Liver (tissue), 9 donors: Measurements from ENCODE around the gene YIPF1. TPM values are rescaled to one million over a fixed set of nuclear protein-coding genes. Genes with fewer than 3 reads are reported as not detected.

Experiments
- DNase-seq: peaks from one replicate; pipeline ENCODE4 v3.0.0-alpha.2; 2017; ENCODE audit warnings: low spot score
- H3K27ac ChIP-seq, 2 donors: one replicate each; pipeline ENCODE4 v1.7.0; 2013; ENCODE audit warnings: inconsistent platforms in 2 of 2, low read length in 2 of 2, control low read depth in 1 of 2, low read depth in 1 of 2, mild to moderate bottlenecking in 1 of 2
- H3K27me3 ChIP-seq, 4 donors: one replicate each; pipeline versions ENCODE4 v1.6.1 to v1.7.0; 2013; ENCODE audit warnings: low read length in 3 of 4, inconsistent platforms in 1 of 4, mild to moderate bottlenecking in 1 of 4, moderate library complexity in 1 of 4; ENCODE audit not compliant: control insufficient read depth in 4 of 4, insufficient read depth in 4 of 4
- H3K36me3 ChIP-seq, 4 donors: one replicate each; pipeline versions ENCODE4 v1.6.1 to v1.7.0; 2013; ENCODE audit warnings: low read length in 3 of 4, mild to moderate bottlenecking in 3 of 4, low read depth in 1 of 4, moderate library complexity in 1 of 4; ENCODE audit not compliant: control insufficient read depth in 4 of 4, insufficient read depth in 3 of 4
- H3K4me1 ChIP-seq, 4 donors: one replicate each; pipeline versions ENCODE4 v1.6.1 to v1.7.0; 2013; ENCODE audit warnings: low read length in 3 of 4, mild to moderate bottlenecking in 3 of 4, moderate library complexity in 1 of 4; ENCODE audit not compliant: control insufficient read depth in 4 of 4, insufficient read depth in 4 of 4
- H3K4me3 ChIP-seq, 3 donors: one replicate each; pipeline versions ENCODE4 v1.6.1 to v1.7.0; 2013; ENCODE audit warnings: low read length in 3 of 3, control low read depth in 1 of 3, low read depth in 1 of 3, mild to moderate bottlenecking in 1 of 3
- H3K9ac ChIP-seq, 2 donors: one replicate each; pipeline ENCODE4 v1.7.0; 2013; ENCODE audit warnings: low read length in 2 of 2, mild to moderate bottlenecking in 2 of 2, moderate library complexity in 2 of 2, control low read depth in 1 of 2, low read depth in 1 of 2
- H3K9me3 ChIP-seq, 4 donors: one replicate each; pipeline versions ENCODE4 v1.6.1 to v1.7.0; 2013; ENCODE audit warnings: low read length in 3 of 4; ENCODE audit not compliant: control insufficient read depth in 4 of 4
- ATF3 ChIP-seq: IDR thresholded peaks from 2 replicates; pipeline ENCODE4 v1.6.1; 2016; ENCODE audit warnings: antibody characterized with exemption
- CTCF ChIP-seq: fragments of 150-350 bp; IDR thresholded peaks from 2 replicates; pipeline ENCODE4 v1.5.1; 2017; ENCODE audit warnings: improper control_type of control experiment, low read depth, low read length; ENCODE audit not compliant: missing input control
- EGR1 ChIP-seq, 2 donors: IDR thresholded peaks; 2 replicates each; pipeline ENCODE4 v1.6.1; 2016 to 2018; ENCODE audit warnings: antibody characterized with exemption in 2 of 2, low read depth in 2 of 2
- FOXA1 ChIP-seq: IDR thresholded peaks from 2 replicates; pipeline ENCODE4 v1.6.1; 2016; ENCODE audit warnings: antibody characterized with exemption
- FOXA2 ChIP-seq: IDR thresholded peaks from 2 replicates; pipeline ENCODE4 v1.6.1; 2016; ENCODE audit warnings: antibody characterized with exemption
- GABPA ChIP-seq, 2 donors: IDR thresholded peaks in 1 of 2; conservative IDR thresholded peaks in 1 of 2; 2 replicates each; pipeline ENCODE4 v1.6.1; 2016; ENCODE audit warnings: antibody characterized with exemption in 2 of 2, mild to moderate bottlenecking in 1 of 2, moderate library complexity in 1 of 2
- HNF4A ChIP-seq, 2 donors: conservative IDR thresholded peaks; 2 replicates each; pipeline ENCODE4 v1.6.1; 2016; ENCODE audit warnings: antibody characterized with exemption in 2 of 2, mild to moderate bottlenecking in 2 of 2
- HNF4G ChIP-seq: IDR thresholded peaks from 2 replicates; pipeline ENCODE4 v1.6.1; 2016; ENCODE audit warnings: antibody characterized with exemption
- JUND ChIP-seq, 2 donors: IDR thresholded peaks; 2 replicates each; pipeline ENCODE4 v1.6.1; 2016; ENCODE audit warnings: antibody characterized with exemption in 2 of 2
- MAX ChIP-seq: IDR thresholded peaks from 2 replicates; pipeline ENCODE4 v1.6.1; 2016; ENCODE audit warnings: antibody characterized with exemption
- NR2F2 ChIP-seq: IDR thresholded peaks from 2 replicates; pipeline ENCODE4 v1.6.1; 2016; ENCODE audit warnings: antibody characterized with exemption
- RAD21 ChIP-seq, 2 donors: IDR thresholded peaks; 2 replicates each; pipeline ENCODE4 v1.6.1; 2016; ENCODE audit warnings: antibody characterized with exemption in 2 of 2, mild to moderate bottlenecking in 2 of 2
- REST ChIP-seq: IDR thresholded peaks from 2 replicates; pipeline ENCODE4 v1.6.1; 2016; ENCODE audit warnings: antibody characterized with exemption, mild to moderate bottlenecking
- RXRA ChIP-seq, 2 donors: IDR thresholded peaks; 2 replicates each; pipeline ENCODE4 v1.6.1; 2017 to 2018; ENCODE audit warnings: antibody characterized with exemption in 2 of 2, mild to moderate bottlenecking in 1 of 2
- SP1 ChIP-seq: IDR thresholded peaks from 2 replicates; pipeline ENCODE4 v1.6.1; 2018; ENCODE audit warnings: antibody characterized with exemption, mild to moderate bottlenecking
- TAF1 ChIP-seq: conservative IDR thresholded peaks from 2 replicates; pipeline ENCODE4 v1.6.1; 2016; ENCODE audit warnings: antibody characterized with exemption, mild to moderate bottlenecking
- YY1 ChIP-seq: IDR thresholded peaks from 2 replicates; pipeline ENCODE4 v1.6.1; 2016; ENCODE audit warnings: antibody characterized with exemption, mild to moderate bottlenecking
- ZBTB33 ChIP-seq: IDR thresholded peaks from 2 replicates; pipeline ENCODE4 v1.6.1; 2016; ENCODE audit warnings: antibody characterized with exemption
- WGBS: extraction: QIAGEN DNeasy Blood & Tissue Kit; methylation state at CpG from one replicate; pipeline ENCODE4 v1.1.7; 2013; 5-methylcytosine and 5-hydroxymethylcytosine counted together
- polyA plus RNA-seq, 2 donors: library from polyadenylated mRNA; stranded (reverse) in 1 of 2; unstranded in 1 of 2; fragments of 200-250 nt in 1 of 2; fragments of >200 nt in 1 of 2; fragmentation: Nextera tagmentation in 1 of 2; extraction: Ambion mirVana in 1 of 2; gene quantifications; one replicate each; pipeline versions ENCODE4 v1.2.1 to v1.2.3, GENCODE V29; 2013 to 2015
- total RNA-seq, 2 donors: library from RNA; depleted of rRNA; stranded (reverse); fragments of >200 nt; gene quantifications; one replicate each; pipeline ENCODE4 v1.2.3, GENCODE V29; 2014
- donor health status: healthy.
- donor health status: healthy.
- donor health status: healthy.
- donor health status: healthy.
- donor health status: healthy.

YIPF1 gene
- total and polyA plus RNA-seq, 4 donors, result 19.9 to 29.6 (median 28.1) TPM

GRCh38 chr1:53862507-53862906 lies 27.1 kb downstream of the YIPF1 start:
- Histone ChIP-seq H3K27me3 (no peaks in the 10 kb centered on the region), H3K9ac (no peak overlapping the region), H3K4me1 (no peaks in the 10 kb centered on the region), H3K27ac (no peak overlapping the region), H3K36me3 (peaks cover 6 to 38% (median 31%) of the 10 kb centered on the region in 4 donors), H3K9me3 (no peaks in the 10 kb centered on the region), H3K4me3 (no peak overlapping the region)
- 84% methylated on average over 7 of the region's 7 CpGs for WGBS
- TF ChIP-seq REST, result no peak
- TF ChIP-seq TAF1, result no peak
- TF ChIP-seq EGR1 (IDR thresholded peaks at IDR 0.05; ENCODE audit: low read depth in 2 of 2), result no peak
- TF ChIP-seq HNF4A (conservative IDR thresholded peaks at IDR 0.05), result no peak
- TF ChIP-seq SP1, result no peak
- TF ChIP-seq CTCF, result no peak
- no peak for TF ChIP-seq GABPA (IDR thresholded peaks at IDR 0.05 in 1 of 2, conservative IDR thresholded peaks at IDR 0.05 in 1 of 2)
- no peak for TF ChIP-seq JUND (IDR thresholded peaks at IDR 0.05)
- TF ChIP-seq FOXA1, result no peak
- no peak for TF ChIP-seq HNF4G
- TF ChIP-seq ATF3, result no peak
- DNase-seq, result no peak

- H3K4me3 ChIP-seq, result no peak overlapping the region
- H3K27ac ChIP-seq, result no peak overlapping the region
- H3K4me1 ChIP-seq, result no peaks in the 10 kb centered on the region
- no peaks in the 10 kb centered on the region for H3K9me3 ChIP-seq
- no peak overlapping the region for H3K9ac ChIP-seq
- peaks cover 11 to 45% (median 32%) of the 10 kb centered on the region in 4 donors for H3K36me3 ChIP-seq
- DNase-seq, result peak; percentile 49
- no peaks in the 10 kb centered on the region for H3K27me3 ChIP-seq
- TF ChIP-seq MAX (no peak), ATF3 (no peak), HNF4G (no peak), GABPA (IDR thresholded peaks at IDR 0.05 in 1 of 2, conservative IDR thresholded peaks at IDR 0.05 in 1 of 2) (no peak), TAF1 (no peak), REST (no peak), RXRA (IDR thresholded peaks at IDR 0.05) (peak in 1 of 2 donors; percentile 75), FOXA1 (no peak), HNF4A (conservative IDR thresholded peaks at IDR 0.05) (no peak), CTCF (peak; percentile 72), RAD21 (IDR thresholded peaks at IDR 0.05) (peak; percentile 90 to 92), NR2F2 (no peak), YY1 (no peak), FOXA2 (no peak), JUND (IDR thresholded peaks at IDR 0.05) (no peak), ZBTB33 (no peak)
Measured at GRCh38 chr1:53860967-53861411, 28.6 kb downstream of the YIPF1 start.
